Osteoblast (primary cell): ENCODE measurements around the gene MLH1. TPM values are rescaled to one million over a fixed set of nuclear protein-coding genes. Genes with fewer than 3 reads are reported as not detected.

ENCODE experiments used
- DNase-seq: peaks from one replicate; pipeline ENCODE4 v3.0.0; 2011; ENCODE audit warnings: low spot score, mixed read lengths; ENCODE audit not compliant: insufficient read length; ENCODE audit errors: missing footprints
- H2AFZ ChIP-seq: 2 replicates; pipeline ENCODE4 v1.6.0; 2011; ENCODE audit warnings: mild to moderate bottlenecking, low read length
- H3K27ac ChIP-seq: 2 replicates; pipeline ENCODE4 v1.5.1; 2011; ENCODE audit warnings: mild to moderate bottlenecking, low read depth, low read length, moderate library complexity
- H3K27me3 ChIP-seq: 2 replicates; pipeline ENCODE4 v1.6.0; 2012; ENCODE audit warnings: mild to moderate bottlenecking, control low read depth, inconsistent platforms, low read length, moderate library complexity; ENCODE audit not compliant: insufficient read depth
- H3K36me3 ChIP-seq: 2 replicates; pipeline ENCODE4 v1.5.1; 2011; ENCODE audit warnings: mild to moderate bottlenecking, low read length, control low read depth, moderate library complexity; ENCODE audit not compliant: insufficient read depth
- H3K4me1 ChIP-seq: 2 replicates; pipeline ENCODE4 v1.5.1; 2011; ENCODE audit warnings: mild to moderate bottlenecking, low read length, control low read depth, moderate library complexity; ENCODE audit not compliant: insufficient read depth
- H3K4me2 ChIP-seq: 2 replicates; pipeline ENCODE4 v1.6.0; 2011; ENCODE audit warnings: mild to moderate bottlenecking, low read length; ENCODE audit not compliant: insufficient read depth
- H3K4me3 ChIP-seq: fragments of 200-600 bp; sonication (generic); 3 replicates; pipeline ENCODE4 v1.5.1; 2012; ENCODE audit warnings: mild to moderate bottlenecking, low read length, inconsistent platforms; ENCODE audit not compliant: insufficient read depth
- H3K79me2 ChIP-seq: 2 replicates; pipeline ENCODE4 v1.6.0; 2012; ENCODE audit warnings: mild to moderate bottlenecking, low read length, control low read depth, inconsistent platforms; ENCODE audit not compliant: insufficient read depth
- H3K9me3 ChIP-seq: 2 replicates; pipeline ENCODE4 v1.5.1; 2011; ENCODE audit warnings: low read depth, low read length, control low read depth
- H4K20me1 ChIP-seq: 2 replicates; pipeline ENCODE4 v1.6.0; 2012; ENCODE audit warnings: mild to moderate bottlenecking, low read length, control low read depth; ENCODE audit not compliant: insufficient read depth
- total RNA-seq: library from RNA; depleted of rRNA; stranded (reverse); fragments of >200 nt; gene quantifications from 2 replicates; pipeline ENCODE4 v1.2.3, GENCODE V29; 2012
- TF ChIP-seq, protein P1 (sequence below): IDR thresholded peaks from 2 replicates; pipeline ENCODE4 v1.5.1; 2011; ENCODE audit warnings: mild to moderate bottlenecking, low read depth, low read length, moderate library complexity; ENCODE audit errors: extremely low read depth

The MLH1 gene
- total RNA-seq, 1 donor, result 53.6 TPM

DNA sequence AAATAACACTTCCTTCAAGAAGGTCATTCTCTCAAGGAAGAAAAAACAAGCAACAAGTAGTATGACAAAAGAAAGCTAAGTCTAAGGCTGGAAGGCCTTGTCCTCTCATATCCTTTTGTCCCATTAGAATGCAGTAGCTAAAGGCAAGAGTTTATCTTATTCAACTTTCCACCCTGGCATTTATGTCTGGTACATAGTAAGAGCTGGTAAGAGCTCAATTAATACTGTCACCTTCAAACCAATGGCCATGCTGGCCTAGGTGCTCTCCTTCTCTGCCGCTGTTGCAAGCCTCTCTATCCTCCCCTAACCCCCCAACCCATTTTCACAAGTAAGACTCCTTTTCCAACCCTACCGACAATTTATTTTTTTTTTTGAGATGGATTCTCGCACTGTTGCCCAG, 99.2 kb downstream of the MLH1 start:
- TF ChIP-seq, protein P1, sequence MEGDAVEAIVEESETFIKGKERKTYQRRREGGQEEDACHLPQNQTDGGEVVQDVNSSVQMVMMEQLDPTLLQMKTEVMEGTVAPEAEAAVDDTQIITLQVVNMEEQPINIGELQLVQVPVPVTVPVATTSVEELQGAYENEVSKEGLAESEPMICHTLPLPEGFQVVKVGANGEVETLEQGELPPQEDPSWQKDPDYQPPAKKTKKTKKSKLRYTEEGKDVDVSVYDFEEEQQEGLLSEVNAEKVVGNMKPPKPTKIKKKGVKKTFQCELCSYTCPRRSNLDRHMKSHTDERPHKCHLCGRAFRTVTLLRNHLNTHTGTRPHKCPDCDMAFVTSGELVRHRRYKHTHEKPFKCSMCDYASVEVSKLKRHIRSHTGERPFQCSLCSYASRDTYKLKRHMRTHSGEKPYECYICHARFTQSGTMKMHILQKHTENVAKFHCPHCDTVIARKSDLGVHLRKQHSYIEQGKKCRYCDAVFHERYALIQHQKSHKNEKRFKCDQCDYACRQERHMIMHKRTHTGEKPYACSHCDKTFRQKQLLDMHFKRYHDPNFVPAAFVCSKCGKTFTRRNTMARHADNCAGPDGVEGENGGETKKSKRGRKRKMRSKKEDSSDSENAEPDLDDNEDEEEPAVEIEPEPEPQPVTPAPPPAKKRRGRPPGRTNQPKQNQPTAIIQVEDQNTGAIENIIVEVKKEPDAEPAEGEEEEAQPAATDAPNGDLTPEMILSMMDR, result no peak
- Histone ChIP-seq H3K79me2 (peaks cover 10% of the 10 kb centered on the region), H4K20me1 (no peaks in the 10 kb centered on the region), H3K9me3 (no peaks in the 10 kb centered on the region), H3K4me1 (peaks cover 22% of the 10 kb centered on the region), H3K4me2 (no peak overlapping the region), H2AFZ (no peak overlapping the region), H3K27me3 (no peaks in the 10 kb centered on the region), H3K36me3 (peaks cover 29% of the 10 kb centered on the region), H3K4me3 (no peak overlapping the region), H3K27ac (no peak overlapping the region)
- no peak for DNase-seq

DNA sequence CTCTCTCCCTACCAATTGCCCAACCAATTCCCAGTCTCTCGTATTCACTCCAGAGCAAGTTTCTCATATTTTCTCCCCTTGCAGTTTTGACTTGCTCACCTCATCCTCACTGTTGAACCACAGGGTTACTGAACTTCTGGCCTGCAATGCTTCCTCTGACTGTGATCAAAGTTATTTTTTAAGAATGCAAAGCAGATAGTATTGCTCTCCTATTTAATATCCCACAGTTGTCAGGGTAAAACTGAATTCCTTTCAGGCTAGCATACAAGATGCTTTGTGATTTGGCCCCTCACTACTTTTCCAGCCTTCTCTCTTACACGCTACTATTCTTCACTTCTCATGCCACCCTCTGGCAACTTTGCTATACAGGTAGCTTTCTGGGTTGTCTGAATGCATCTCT, 100.2 kb downstream of the MLH1 start:
- no peaks in the 10 kb centered on the region for H4K20me1 ChIP-seq
- H3K4me1 ChIP-seq, result peaks cover 25% of the 10 kb centered on the region
- H3K27me3 ChIP-seq, result no peaks in the 10 kb centered on the region
- H3K36me3 ChIP-seq, result peaks cover 28% of the 10 kb centered on the region
- no peak overlapping the region for H3K4me3 ChIP-seq
- no peak overlapping the region for H2AFZ ChIP-seq
- H3K4me2 ChIP-seq, result no peak overlapping the region
- peak overlapping the region; percentile 49 for H3K27ac ChIP-seq
- no peak for DNase-seq
- no peaks in the 10 kb centered on the region for H3K9me3 ChIP-seq
- TF ChIP-seq, protein P1, result no peak
- H3K79me2 ChIP-seq, result peaks cover 5% of the 10 kb centered on the region

DNA sequence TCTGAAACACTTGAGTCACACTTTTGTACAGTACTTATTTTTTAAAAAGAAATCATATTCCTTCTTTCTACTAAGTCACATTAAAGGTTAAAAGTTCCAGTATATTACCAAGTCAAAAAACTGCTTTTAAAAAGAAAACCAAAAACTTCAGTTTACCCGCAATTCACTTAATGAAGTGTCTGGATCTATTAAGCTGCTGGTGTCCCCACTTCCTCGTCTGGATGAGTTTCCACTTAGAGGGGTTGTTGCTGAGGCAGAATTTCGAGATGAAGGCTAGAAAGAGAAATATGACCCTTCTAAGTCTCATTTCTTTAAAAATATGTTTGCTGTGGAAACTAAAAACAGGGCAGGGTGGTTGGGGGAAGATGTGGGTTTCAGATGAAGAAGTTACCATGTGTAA, 101.3 kb downstream of the MLH1 start:
- Histone ChIP-seq H3K27me3 (no peaks in the 10 kb centered on the region), H3K79me2 (peaks cover 10% of the 10 kb centered on the region), H3K4me1 (peaks cover 25% of the 10 kb centered on the region), H3K27ac (peak overlapping the region; percentile 49), H3K4me3 (no peak overlapping the region), H2AFZ (no peak overlapping the region), H3K36me3 (peaks cover 24% of the 10 kb centered on the region), H3K9me3 (no peaks in the 10 kb centered on the region), H3K4me2 (no peak overlapping the region), H4K20me1 (no peaks in the 10 kb centered on the region)
- no peak for DNase-seq
- TF ChIP-seq, protein P1, result no peak

DNA sequence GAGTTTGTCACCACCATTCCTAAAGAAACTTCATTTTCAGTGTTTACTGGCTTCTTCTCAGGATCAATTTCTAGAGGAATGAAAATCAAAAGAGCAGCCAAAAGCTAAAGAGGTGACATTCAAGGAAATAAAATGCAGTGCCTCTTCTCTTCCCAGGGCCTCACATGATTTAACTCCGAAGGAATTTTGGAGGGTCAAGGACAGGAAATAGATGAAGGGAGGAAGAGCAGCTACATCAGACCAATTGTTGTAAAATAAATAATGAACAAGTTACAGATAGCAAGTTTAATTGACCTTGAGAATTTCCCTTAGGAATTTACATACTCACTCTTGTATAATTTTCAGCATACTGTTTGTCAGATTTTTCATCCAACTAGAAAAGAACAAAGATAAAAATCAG, 103.0 kb downstream of the MLH1 start:
- H4K20me1 ChIP-seq, result no peaks in the 10 kb centered on the region
- H2AFZ ChIP-seq, result no peak overlapping the region
- H3K4me3 ChIP-seq, result no peak overlapping the region
- peak overlapping the region; percentile 61 for H3K27ac ChIP-seq
- H3K27me3 ChIP-seq, result no peaks in the 10 kb centered on the region
- DNase-seq, result peak; percentile 18
- no peak overlapping the region for H3K4me2 ChIP-seq
- H3K4me1 ChIP-seq, result peaks cover 25% of the 10 kb centered on the region
- no peaks in the 10 kb centered on the region for H3K9me3 ChIP-seq
- H3K36me3 ChIP-seq, result peaks cover 8% of the 10 kb centered on the region
- TF ChIP-seq, protein P1, result no peak
- peaks cover 12% of the 10 kb centered on the region for H3K79me2 ChIP-seq
